ACC112 (cell line): Measurements from ENCODE around the gene XKR3.
"Not testable (repeated sequence)": the region's sequence is repeated elsewhere in the genome, so short reads cannot be mapped to it uniquely, and the experiment has no call there.

Experiments
- H2AFZ ChIP-seq: fragments of 200-600 bp; sonication (generic); one replicate; pipeline ENCODE4 v1.6.0; 2017; ENCODE audit warnings: antibody characterized with exemption, low read length; ENCODE audit not compliant: unreplicated experiment
- H3K27ac ChIP-seq: fragments of 200-600 bp; sonication (generic); 2 replicates; pipeline ENCODE4 v1.5.1; 2014; ENCODE audit warnings: low read depth, mild to moderate bottlenecking, antibody characterized with exemption, low read length, moderate library complexity
- H3K27me3 ChIP-seq: fragments of 200-600 bp; sonication (generic); 2 replicates; pipeline ENCODE4 v1.6.1; 2014; ENCODE audit warnings: mild to moderate bottlenecking, antibody characterized with exemption, low read length, moderate library complexity, mixed read lengths; ENCODE audit not compliant: insufficient read depth
- H3K36me3 ChIP-seq: fragments of 200-600 bp; sonication (generic); 2 replicates; pipeline ENCODE4 v1.6.1; 2016; ENCODE audit warnings: mild to moderate bottlenecking, antibody characterized with exemption, low read length, moderate library complexity, mixed read lengths; ENCODE audit not compliant: insufficient read depth
- H3K4me1 ChIP-seq: fragments of 200-600 bp; sonication (generic); one replicate; pipeline ENCODE4 v1.6.1; 2016; ENCODE audit warnings: low read length, mixed read lengths; ENCODE audit not compliant: insufficient read depth, unreplicated experiment, control insufficient read depth
- H3K4me3 ChIP-seq: fragments of 200-600 bp; sonication (generic); 2 replicates; pipeline ENCODE4 v1.5.1; 2014; ENCODE audit warnings: mild to moderate bottlenecking, low read depth, low read length
- H3K79me2 ChIP-seq: fragments of 200-600 bp; sonication (generic); one replicate; pipeline ENCODE4 v1.6.0; 2016; ENCODE audit warnings: low read length; ENCODE audit not compliant: control insufficient read depth, unreplicated experiment, insufficient read depth

The XKR3 gene

DNA sequence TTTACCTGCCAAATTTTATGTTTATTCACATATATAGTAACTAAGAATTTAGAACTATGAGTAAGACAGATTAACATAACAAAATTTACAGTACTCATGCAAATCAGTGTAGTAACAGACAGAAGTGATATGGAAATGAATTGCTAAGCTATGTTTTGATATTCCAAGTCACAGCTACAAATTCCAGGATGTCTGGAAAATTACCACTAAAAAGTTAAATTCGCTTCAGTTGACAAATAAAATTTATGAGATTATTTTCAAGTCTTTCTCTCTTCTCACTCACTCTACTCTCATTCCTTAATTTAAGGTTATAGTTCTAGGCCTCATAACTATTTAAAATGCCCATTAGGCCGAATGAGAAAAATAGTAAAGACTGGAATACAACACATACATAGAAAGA, 18.1 kb downstream of the XKR3 start:
- H3K4me1 ChIP-seq: peaks cover 31% of the 10 kb centered on the region
- no peak overlapping the region for H2AFZ ChIP-seq
- H3K27ac ChIP-seq: 0 out of 2 replicates have a peak overlapping the region, but pooled peaks have one; percentile 69
- no peaks in the 10 kb centered on the region for H3K79me2 ChIP-seq
- H3K27me3 ChIP-seq: no peaks in the 10 kb centered on the region
- no peak overlapping the region for H3K4me3 ChIP-seq
- H3K36me3 ChIP-seq: no peaks in the 10 kb centered on the region

DNA sequence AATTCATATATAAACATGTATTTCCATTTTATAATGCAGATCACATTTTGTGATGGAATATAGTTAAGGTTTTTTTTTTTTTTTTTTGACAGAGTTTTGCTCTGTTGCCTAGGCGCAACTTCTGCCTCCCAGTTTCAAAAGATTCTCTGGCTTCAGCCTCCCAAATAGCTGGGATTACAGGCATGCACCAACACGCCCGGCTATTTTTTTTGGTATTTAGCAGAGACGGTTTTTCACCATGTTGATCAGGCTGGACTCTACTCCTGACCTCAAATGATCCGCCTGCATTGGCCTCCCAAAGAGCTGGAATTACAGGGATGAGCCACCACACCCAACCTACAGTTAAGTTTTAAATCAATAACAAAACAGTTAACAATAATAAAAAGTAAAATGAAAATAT, 18.8 kb downstream of the XKR3 start:
- H3K79me2 ChIP-seq: no peaks in the 10 kb centered on the region
- no peak overlapping the region for H3K4me3 ChIP-seq
- H3K27me3 ChIP-seq: no peaks in the 10 kb centered on the region
- H3K27ac ChIP-seq: no peak overlapping the region
- H3K36me3 ChIP-seq: no peaks in the 10 kb centered on the region
- H2AFZ ChIP-seq: no peak overlapping the region
- peaks cover 31% of the 10 kb centered on the region for H3K4me1 ChIP-seq

DNA sequence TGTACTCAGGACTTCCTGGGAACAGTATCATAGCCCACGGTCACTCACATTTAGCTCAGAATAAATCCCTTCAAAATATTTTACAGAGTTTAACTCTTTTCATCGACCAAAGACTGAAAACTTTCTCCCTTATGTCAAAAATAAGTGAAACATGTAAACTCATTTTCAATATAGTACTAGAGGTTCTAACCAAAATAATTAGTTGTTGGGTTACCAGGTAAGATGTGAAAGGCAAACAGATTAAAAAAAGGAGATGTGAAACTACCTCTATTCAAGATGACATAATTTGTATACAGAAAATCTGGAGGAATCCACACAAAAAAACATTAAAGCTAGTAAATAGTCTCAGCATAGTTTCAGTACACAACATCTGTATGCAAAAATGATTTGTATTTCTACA, 20.3 kb downstream of the XKR3 start:
- Histone ChIP-seq H3K27ac (no peak overlapping the region), H3K4me1 (peaks cover 21% of the 10 kb centered on the region), H3K36me3 (no peaks in the 10 kb centered on the region), H3K79me2 (no peaks in the 10 kb centered on the region), H2AFZ (no peak overlapping the region), H3K4me3 (no peak overlapping the region), H3K27me3 (no peaks in the 10 kb centered on the region)

DNA sequence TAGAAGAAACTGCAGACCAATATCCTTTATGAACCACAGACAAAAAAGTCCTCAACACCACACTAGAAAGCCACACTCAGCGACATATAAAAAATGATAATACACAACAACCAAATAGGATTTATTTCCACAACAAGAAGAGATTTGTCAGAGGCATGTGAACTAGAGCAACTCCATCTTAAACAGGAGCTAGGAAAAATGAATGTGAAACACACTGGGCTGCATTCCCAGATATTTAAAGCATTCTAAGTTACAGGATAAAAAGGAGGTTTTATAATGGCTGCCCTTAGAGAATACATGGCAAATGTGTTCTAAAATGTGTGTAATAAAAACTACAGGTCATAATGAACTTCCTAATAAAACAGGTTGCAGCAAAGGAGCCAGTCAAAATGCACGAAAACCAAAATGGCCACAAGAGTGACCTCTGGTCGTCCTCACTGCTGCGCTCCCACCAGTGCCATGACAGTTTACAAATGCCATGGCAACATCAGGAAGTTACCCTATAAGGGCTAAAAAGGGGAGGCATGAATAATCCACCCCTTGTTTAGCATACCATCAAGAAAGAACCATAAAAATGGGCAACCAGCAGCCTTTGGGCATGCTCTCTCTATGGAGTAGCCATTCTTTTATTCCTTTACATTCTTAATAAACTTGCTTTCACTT, 21.8 kb downstream of the XKR3 start:
- Histone ChIP-seq H3K36me3 (no peaks in the 10 kb centered on the region), H2AFZ (no peak overlapping the region), H3K27ac (no peak overlapping the region), H3K27me3 (no peaks in the 10 kb centered on the region), H3K4me1 (peaks cover 6% of the 10 kb centered on the region), H3K4me3 (no peak overlapping the region), H3K79me2 (no peaks in the 10 kb centered on the region)

DNA sequence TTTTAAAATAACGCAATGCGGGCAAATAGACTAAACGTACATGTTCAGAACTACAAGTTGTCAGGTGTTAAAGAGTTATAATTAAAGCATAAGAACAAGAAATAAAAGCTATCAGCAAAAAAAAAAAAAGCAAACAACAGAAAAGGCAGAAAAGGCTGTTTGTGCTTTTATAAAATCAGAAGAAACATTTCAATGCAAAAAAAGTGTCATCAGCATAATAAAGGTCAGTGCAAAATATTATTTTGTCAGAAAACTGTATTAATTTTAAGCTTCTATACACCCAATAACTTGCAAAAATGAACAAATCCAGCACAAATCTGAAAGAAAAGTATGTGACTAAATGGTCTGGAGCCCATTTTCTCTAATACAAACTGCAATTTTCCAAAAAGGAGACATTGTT, 23.6 kb downstream of the XKR3 start:
- H3K27me3 ChIP-seq: no peaks in the 10 kb centered on the region
- H3K4me3 ChIP-seq: no peak overlapping the region
- H3K27ac ChIP-seq: no peak overlapping the region
- no peak overlapping the region for H2AFZ ChIP-seq
- no peaks in the 10 kb centered on the region for H3K4me1 ChIP-seq
- no peaks in the 10 kb centered on the region for H3K79me2 ChIP-seq
- no peaks in the 10 kb centered on the region for H3K36me3 ChIP-seq

DNA sequence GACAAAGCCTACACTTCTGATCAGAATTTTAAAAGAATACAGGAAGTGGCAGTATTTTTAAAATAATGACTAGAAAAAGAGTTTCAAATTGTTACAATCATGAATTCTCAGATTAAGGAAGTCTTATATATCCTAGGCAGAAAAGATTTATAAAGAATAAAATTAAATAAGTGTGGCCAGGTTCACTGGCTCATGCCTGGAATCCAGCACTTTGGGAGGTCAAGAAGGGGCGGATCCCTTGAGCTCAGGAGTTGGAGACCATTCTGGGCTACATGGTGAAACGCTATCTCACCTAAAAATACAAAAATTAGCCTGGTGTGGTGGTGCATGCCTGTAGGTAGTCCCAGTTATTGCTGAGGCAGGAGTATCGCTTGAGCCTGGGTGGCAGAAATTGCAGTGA, 24.1 kb downstream of the XKR3 start:
- H3K4me3 ChIP-seq: no peak overlapping the region
- no peak overlapping the region for H3K27ac ChIP-seq
- H3K27me3 ChIP-seq: no peaks in the 10 kb centered on the region
- H3K79me2 ChIP-seq: no peaks in the 10 kb centered on the region
- H3K36me3 ChIP-seq: no peaks in the 10 kb centered on the region
- no peak overlapping the region for H2AFZ ChIP-seq
- H3K4me1 ChIP-seq: no peaks in the 10 kb centered on the region

DNA sequence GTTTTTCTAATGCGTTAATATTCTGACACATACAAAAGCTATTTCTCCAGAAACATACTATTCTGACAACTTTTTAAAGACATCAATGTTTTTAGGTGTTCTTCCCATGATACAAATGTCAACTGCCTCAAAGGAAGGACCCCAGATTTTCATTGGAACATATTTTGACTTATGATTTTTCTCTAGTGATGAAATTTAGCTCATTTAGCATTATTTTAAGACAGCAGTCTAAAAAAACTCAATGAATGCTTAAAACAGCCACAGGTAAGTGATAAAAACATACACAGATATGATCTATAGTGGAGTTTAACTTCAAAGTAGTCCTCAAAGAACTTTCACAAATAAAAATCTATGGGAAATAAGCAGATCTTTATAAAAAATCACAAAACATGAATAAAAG, 24.9 kb downstream of the XKR3 start:
- Histone ChIP-seq H3K4me3 (no peak overlapping the region), H3K27me3 (no peaks in the 10 kb centered on the region), H3K79me2 (no peaks in the 10 kb centered on the region), H3K27ac (no peak overlapping the region), H3K4me1 (no peaks in the 10 kb centered on the region), H2AFZ (no peak overlapping the region), H3K36me3 (no peaks in the 10 kb centered on the region)

DNA sequence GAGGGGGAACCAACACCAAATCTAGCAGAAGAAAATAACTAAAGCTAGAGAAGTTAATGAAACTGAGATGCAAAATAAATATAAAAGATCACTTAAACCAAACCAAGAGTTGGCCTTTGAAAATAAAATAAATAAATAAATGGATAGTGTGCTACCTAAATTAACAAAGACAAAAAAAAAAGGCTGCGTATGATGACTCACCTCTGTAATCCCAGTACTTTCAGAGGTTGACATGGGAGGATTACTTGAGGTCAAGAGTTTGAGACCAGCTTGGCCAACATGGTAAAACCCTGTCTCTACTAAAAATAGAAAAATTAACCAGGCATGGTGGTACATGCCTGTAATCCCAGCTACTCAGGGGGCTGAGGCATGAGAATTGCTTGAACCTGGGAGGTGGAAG, 29.7 kb downstream of the XKR3 start:
- H3K4me1 ChIP-seq, H3K36me3 ChIP-seq, H3K27ac ChIP-seq, H3K27me3 ChIP-seq, H3K4me3 ChIP-seq, H3K79me2 ChIP-seq, H2AFZ ChIP-seq: not testable (repeated sequence)

DNA sequence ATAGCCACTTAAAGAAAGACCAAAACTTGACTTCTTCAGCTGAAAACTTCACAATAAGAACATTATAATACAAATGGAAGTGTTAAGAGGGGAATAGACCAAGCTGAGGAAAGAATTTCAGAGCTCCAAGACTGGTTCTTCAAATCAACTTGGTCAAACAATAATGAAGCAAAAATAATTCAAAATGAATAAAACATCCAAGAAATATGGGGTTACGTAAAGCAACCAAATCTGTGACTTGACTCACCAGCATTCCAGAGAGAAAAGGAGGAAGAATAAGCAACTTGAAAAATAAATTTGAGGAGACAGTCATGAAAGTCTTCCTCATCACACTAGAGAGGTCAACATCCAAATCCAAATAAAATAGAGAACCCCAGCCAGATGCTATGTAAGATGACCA, 31.4 kb downstream of the XKR3 start:
- H3K27ac ChIP-seq: no peak overlapping the region
- H2AFZ ChIP-seq: no peak overlapping the region
- no peak overlapping the region for H3K4me3 ChIP-seq
- no peaks in the 10 kb centered on the region for H3K79me2 ChIP-seq
- no peaks in the 10 kb centered on the region for H3K36me3 ChIP-seq
- H3K4me1 ChIP-seq: no peaks in the 10 kb centered on the region
- H3K27me3 ChIP-seq: no peaks in the 10 kb centered on the region

DNA sequence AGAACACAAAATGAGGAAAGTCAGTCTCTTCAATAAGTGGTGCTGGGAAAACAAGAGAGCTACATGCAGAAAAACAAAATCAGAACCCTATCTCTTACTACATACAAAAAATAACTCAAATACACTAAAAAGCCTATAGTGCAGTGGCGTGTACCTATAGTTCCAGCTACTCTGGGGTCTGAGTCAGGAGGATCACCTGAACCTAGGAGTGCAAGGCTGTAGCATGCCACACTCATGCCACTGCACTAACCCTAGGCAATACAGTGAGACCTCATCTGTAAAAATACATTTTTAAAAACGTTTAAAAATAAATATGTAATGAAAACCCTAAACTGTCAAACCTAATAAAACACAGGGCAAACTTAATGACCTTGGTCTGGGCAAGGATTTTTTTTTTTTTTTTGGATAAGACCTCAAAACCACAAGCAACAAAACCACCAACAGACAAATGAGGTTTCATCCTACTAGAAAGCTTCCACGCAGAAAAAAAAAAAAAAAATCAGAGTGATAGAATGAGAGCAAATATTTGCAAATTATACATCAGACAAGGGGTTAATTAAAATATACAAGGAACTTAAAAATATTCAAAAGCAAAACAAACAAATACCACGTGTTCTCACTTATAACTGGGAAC, 35.2 kb downstream of the XKR3 start:
- H2AFZ ChIP-seq: no peak overlapping the region
- no peak overlapping the region for H3K27ac ChIP-seq
- H3K4me3 ChIP-seq: no peak overlapping the region
- H3K79me2 ChIP-seq: no peaks in the 10 kb centered on the region
- H3K27me3 ChIP-seq: no peaks in the 10 kb centered on the region
- H3K36me3 ChIP-seq: no peaks in the 10 kb centered on the region
- H3K4me1 ChIP-seq: no peaks in the 10 kb centered on the region

DNA sequence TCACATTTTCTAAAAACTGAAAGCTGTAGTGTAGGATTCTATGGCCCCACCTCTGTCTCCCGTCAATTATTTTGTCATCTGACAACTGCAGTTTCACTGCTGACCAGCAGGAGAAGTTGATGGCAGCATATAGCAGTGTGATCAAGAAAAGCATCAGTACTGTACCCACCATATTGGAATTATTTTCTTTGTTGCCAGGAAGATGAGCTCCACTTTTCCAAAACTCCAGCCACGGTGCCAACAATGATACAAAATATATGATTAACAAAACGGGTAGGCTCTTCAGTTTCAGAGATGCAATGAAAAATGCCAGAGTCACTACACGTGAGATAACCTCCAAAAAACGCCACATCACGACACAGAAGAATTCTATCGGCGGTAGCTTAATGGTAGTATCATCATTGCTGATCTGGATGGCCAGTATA, 41.3 kb downstream of the XKR3 start:
- H3K79me2 ChIP-seq: no peaks in the 10 kb centered on the region
- peak overlapping the region; percentile 6 for H2AFZ ChIP-seq
- no peaks in the 10 kb centered on the region for H3K27me3 ChIP-seq
- no peak overlapping the region for H3K4me3 ChIP-seq
- H3K4me1 ChIP-seq: no peaks in the 10 kb centered on the region
- H3K27ac ChIP-seq: no peak overlapping the region
- H3K36me3 ChIP-seq: no peaks in the 10 kb centered on the region
